Skin of body (tissue), 2 donors: ENCODE measurements around the gene TMEM11. TPM values are rescaled to one million over a fixed set of nuclear protein-coding genes. Genes with fewer than 3 reads are reported as not detected.
A peak's percentile ranks its signal among the peaks of the same experiment; 100 is the strongest.
"Not testable (repeated sequence)": the region's sequence is repeated elsewhere in the genome, so short reads cannot be mapped to it uniquely, and the experiment has no call there.

Experiments used
- DNase-seq: peaks from one replicate; lab custom pipeline; 2025; lab: John Stamatoyannopoulos, UW
- total RNA-seq: library from RNA; depleted of rRNA; stranded (reverse); fragments of >200 nt; gene quantifications from one replicate; pipeline ENCODE4 v1.2.3, GENCODE V29; 2014

TMEM11 gene
- total RNA-seq, 1 donor from 2014 or later: 12.1 TPM

DNA sequence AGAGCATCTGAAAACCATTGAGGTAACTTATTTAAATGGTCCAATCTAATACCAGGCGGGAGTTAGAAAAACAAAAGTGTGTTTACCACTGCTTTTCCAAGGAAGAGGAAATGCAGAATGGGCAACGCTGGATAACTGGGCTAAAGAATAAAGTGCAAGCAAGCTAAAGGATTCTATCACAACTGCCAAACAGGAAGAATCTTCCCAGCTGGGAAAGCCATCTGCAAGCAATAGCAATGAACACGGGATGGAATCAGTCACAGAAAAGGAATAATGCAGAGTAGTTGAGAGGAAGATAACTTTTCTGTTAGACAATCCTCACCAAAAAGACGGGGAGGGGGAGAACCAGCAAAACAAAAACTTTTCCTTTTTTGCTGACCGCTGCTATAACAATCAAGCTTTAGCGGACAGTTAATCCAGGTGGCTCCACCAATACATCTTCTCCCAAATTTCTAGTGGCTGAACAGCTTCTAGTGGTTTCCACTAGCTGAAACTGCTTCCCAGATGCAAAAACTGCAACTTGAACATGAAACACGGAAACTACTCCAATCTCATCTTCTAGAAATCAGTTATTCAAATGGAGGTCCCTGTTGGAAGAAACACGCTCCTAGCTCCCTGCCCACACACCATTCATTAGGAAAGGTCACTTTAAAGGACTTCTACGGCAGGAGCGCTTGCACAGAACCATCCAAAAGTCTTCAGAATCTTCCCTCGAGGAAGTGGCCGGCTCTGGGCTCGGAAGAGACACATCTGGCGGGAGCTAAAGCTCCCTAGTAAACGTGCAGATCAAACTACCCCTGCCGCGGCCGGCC, 929 bp downstream of the TMEM11 start:
- DNase-seq: peak; percentile 16

DNA sequence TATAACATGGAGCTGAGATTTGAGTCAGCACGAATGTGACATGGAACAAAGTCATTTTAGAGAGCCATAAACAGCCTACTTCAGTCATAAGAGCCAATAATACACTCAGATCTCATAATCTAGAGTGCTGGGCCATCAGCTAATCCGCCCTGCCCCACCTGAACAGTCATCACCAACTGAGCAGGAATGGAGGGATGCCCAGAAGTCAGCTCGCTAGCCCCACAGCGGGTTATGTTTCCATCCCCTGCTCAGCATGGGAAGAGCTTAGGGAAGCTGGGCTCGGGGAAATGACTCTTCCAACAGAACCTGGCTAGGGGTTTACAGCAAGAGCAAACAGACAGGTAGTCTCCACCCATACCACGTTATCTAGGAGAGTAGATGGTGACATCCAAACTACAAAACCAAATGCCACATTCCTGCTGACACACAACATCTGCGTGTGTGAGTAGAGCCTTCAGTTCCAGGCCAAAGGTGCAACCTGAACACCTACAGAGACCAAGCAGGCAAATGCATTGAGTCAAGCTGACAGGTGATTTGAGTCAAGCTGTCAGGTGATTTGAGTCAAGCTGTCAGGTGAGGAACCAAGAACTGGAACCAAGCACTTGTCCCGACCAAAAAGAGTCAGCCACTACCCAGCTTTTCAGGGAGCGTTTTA, 2.0 kb downstream of the TMEM11 start:
- DNase-seq: no peak

DNA sequence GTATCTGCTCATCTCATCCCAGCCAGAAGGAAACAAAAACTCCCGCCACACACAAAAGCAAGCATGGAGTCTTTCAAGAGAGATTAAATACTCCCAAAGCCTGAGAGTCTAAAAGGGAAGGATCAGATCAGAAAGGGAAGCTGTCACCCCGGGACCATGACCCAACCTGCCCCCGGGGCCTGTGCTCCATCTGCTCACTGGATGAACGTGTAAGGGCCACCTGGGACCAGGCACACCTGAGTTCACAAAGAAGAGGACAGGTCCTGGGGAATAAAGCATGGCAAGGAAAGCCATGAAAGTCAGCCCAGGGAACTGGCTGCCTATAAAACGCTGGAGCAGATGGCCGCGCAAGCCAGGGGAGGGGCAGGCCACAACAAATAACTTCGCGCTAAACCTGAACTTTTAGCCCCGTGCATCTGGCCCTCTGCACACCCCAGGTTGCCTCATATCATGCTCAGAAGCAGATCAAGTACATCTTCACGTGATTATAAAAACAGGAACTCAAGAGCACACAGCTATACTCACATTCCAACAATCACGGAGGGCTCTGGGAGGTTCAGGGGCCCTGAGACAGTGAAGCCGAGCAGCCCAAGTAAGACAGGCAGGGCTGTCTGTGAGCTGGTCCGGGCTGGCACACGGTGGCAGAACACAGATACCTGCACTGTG, 3.4 kb downstream of the TMEM11 start:
- no peak for DNase-seq

GRCh38 chr17:21209511-21210175, 4.3 kb downstream of the TMEM11 start:
- no peak for DNase-seq

DNA sequence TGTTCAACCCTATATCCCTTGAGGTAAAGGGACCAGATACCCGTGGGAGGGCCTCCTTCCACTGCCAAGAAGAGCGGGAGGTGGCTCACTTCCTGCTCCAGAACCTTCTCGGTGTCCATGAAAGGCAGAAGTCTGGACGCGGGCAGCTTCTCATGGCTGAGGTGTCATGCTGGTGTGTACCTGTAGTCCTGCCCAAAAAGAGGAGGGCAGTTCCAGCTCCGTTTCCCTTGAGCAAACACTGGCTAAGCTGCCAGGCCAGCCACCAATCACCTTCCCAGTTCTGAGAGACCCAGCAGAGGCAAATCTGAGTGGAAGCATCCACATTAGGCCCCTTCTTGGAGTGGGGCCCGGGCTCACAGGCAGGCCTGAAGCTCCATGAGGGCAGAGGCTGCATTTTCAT, 5.6 kb downstream of the TMEM11 start:
- no peak for DNase-seq

GRCh38 chr17:21204935-21205334, 9.0 kb downstream of the TMEM11 start:
- DNase-seq: no peak

GRCh38 chr17:21202512-21202911, 11.4 kb downstream of the TMEM11 start:
- DNase-seq: no peak

GRCh38 chr17:21201874-21202273, 12.1 kb downstream of the TMEM11 start:
- no peak for DNase-seq

GRCh38 chr17:21201298-21201595, 12.7 kb downstream of the TMEM11 start:
- DNase-seq: no peak

- no peak for DNase-seq
These were observed 13.2 kb downstream of the TMEM11 start for GRCh38 chr17:21200590-21201297.

- no peak for DNase-seq
These were observed 14.1 kb downstream of the TMEM11 start for GRCh38 chr17:21199856-21200255.

- no peak for DNase-seq
These were observed 14.7 kb downstream of the TMEM11 start for GRCh38 chr17:21199311-21199710.

GRCh38 chr17:21198411-21198810, 15.6 kb downstream of the TMEM11 start:
- DNase-seq: no peak

DNA sequence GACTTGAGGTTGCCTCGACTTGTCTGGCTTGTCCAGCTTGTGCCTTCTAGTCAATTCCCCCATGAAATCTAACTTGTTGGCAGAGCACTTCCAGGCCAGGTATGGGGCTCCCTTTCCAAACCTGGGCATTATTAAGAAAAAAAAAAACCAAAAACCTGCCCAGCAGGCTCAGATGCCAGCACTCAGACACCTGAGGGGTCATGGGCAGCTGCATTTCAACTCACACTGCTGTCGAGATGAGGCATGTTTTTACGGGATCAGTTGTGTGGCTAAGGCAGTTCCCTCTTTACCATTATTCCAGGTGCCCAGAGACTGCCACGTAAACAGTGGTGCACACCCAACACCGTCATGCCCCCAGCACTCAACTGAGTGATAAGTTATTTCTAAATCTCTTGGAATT, 17.8 kb downstream of the TMEM11 start:
- no peak for DNase-seq

GRCh38 chr17:21194703-21195102, 19.3 kb downstream of the TMEM11 start:
- peak; percentile 86 for DNase-seq

DNA sequence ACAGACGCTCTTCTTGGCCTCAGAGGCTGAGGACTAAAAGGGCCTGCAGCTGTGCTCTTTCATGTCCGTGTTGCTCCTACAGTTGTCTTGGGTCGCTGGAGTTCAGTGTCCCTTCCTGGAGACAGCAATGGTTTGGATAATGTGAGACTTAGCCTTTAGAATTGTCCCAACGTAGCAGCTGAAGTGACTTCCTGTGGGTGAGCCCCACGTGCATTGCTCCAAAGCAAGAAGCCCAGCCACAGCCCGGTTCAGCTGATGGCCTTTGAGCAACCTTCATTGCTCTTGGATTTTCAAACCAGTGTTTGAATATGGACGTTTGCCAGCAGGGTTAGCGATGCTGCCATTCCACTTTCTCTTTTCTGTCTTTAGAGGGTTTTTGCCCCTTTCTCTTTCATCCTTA, 19.7 kb downstream of the TMEM11 start:
- DNase-seq: peak; percentile 59

DNA sequence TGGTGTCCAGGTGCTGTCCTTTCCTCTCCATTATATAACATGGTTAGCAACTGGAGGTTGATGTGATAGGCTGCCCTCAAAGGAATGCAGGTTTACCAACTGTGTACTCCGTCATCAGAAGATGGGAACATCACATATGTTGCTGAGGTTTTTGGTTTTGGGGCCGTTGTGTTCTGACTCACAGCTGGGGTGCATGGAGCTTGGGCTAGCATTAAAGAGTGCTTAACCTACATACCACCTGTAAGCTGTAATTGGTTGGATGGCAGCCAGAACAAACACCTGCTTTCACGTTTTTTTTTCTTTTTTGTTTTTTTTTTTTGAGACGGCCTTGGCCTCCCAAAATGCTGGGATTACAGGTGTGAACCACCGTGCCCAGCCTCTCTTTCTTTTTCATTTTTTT, 20.9 kb downstream of the TMEM11 start:
- DNase-seq: no peak

DNA sequence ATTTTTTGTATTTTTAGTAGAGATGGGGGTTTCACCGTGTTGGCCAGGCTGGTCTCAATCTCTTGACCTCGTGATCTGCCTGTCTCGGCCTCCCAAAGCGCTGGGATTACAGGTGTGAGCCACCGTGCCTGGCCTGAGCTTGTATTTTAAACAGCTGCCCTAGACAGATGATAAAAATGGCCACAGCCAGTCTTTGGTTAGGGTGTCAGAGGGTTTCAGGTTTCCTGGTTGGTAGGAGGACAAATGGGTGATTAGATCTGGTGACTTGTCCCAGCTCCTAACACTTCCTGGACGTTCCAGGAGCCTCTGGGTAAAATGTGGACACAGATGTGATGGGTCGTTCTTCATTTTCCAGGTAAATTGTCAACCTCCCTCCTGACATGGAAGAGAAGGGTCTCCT, 21.5 kb downstream of the TMEM11 start:
- DNase-seq: not testable (repeated sequence)

DNA sequence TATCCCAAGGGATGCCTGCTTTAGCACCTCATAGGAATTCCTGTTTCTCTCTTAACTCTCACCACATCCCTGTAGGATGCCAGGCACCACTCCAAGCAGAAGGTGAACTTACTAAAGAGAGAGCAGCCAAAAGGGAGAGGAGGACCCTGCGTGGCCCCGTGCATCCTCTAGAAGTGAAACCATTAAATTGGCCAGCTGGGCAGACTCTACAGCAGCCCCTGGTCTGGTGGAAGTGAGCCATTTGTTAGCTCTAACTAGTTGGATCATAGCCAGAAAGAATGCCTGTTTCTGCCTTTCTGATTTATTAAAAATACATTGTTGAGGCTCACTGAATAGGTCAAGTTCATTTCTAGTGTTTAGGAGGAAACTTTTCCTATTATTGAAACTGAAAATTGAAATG, 22.3 kb downstream of the TMEM11 start:
- DNase-seq: no peak

DNA sequence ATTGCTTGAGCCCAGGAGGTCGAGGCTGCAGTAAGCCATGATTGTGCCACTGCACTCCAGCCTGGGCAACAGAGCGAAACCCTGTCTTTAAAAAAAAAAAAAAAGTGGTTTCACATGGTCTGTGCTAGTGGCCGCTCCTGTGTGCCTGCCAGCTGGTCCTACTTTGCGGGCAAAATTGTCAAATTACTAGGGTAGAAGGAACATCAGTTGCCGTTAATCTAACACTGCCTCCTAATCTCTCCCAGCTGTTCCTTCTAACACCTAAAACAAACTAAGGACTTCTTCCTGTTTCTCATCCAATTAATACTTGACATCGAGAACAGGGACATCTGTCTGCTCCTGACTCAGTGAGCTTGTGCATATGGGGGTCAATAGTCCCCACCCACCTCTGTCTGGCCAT, 23.9 kb downstream of the TMEM11 start:
- DNase-seq: no peak

DNA sequence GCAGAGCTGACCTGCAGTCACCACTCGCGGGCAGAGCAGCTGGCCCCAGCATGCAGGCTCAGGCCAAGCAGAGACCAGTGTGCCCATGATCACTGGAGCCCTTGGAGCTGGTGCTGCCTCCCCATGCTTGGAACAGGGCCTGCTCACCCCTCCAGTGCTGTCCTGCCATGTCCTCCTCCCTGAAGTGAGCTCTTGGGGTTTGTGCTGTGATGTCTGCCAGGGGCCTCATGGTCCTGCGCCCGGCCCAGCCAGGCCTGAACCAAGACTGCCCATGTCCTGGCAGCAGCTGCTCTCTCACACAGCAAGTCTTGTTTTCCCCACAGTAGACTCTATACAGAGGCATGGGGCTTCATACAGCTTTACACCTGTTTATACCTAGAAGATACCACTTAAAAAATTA, 24.6 kb downstream of the TMEM11 start:
- no peak for DNase-seq
